Stimulated activated CD4-positive, alpha-beta T cell treated with anti-CD3 and anti-CD28 coated beads, Interleukin-15, amount 100 ng/mL, for 24 hours (primary cell): ENCODE results near the gene LSM3.
A peak's percentile ranks its signal among the peaks of the same experiment; 100 is the strongest.

ENCODE experiments used
- DNase-seq: peaks from one replicate; pipeline ENCODE4 v3.0.0-alpha.2; 2020

Gene LSM3

GRCh38 chr3:14201940-14202684 lies 23.5 kb downstream of the LSM3 start:
- DNase-seq = no peak

DNA sequence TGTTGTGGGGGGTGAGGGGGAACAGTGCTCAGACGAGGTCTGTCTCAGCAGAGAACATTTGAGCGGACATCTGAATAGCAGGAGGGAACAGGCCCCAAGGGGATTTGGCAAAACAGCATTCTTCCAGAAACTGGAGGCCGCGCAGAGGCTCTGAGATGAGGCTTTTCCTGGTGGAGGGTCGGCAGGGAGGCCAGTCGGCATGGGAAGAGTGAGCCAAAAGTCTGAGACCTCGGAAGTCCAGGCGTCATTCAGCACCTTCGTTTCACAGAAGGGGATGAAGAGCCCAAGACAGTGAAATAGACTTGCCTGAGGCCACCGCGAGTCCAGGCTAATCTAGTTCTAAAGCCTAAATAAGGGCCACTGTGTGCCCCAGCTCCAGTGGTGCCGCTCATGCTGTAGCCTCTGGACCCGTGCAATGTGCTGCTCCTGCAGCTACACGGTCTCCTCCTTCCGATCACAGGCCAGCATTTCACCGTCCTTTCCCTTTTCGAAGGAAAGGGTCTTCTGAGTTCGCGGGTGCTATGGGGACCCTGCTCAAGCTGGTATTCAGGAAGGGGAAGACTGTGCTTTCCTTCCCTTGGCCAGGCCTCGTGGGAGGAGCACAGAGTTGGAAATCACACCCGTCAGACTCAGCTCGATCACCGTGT lies 24.4 kb downstream of the LSM3 start:
- DNase-seq = no peak

DNA sequence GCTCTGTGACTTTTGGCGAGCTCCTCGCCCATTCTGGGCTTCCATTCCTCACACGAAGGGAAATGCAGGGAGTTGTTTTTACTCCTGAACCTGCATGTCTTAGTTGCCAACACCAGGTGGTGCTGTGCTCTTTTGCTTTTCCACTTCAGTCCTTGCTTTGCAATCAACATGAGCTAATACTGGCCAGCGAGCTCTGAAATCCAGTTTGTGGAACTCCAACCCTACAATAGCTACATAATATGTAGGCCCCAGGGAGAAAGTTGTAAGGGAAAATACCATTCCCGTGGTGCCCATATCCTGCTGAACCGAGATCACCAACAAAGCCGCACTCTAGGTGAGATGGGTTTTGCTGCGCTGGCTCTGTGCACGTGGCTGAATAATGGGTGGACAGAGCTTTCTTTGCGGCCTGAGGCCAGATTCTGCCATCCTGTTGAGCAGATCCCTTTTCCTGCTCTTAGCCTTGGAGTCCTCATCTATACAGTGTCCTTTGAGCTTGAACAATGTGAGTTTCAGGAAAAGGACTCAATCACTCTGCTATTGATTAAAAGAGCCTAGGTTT lies 25.0 kb downstream of the LSM3 start:
- peak; percentile 45 for DNase-seq

DNA sequence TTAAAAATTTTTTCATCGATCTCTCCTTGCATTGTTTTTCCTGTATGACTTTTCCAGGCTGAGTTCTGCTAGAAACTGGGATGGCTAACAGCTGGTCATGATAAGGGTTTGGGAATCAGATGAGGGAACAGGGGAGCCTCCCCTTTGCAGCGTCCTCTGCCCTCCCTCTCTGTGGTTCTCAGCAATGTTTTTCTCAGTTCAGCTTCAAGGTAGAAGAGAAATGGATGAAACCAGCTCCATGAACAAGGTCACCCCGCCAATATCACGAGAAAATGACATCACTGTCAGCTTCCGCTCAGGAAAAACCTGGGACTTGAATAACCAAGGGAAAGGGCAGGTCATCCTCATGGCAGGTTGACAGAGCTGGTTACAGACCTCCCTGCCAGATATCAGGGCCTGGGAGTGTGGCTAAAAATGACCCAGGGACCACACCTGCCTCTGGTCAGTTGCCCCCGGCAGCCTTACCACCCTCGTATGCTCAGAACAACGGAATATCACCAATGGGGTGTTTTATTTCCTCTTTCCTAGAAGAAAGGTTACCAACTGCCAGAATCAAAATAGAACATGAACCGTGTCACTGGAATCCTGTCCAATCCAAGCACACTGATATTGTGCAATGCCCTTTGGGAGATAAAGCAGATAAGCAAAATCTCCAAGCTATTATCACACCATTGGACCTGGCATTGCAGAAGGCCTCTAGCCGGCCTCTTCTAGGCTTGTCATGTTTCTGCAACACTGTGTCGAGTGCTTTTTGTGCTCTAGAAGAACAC lies 26.1 kb downstream of the LSM3 start:
- DNase-seq = no peak

DNA sequence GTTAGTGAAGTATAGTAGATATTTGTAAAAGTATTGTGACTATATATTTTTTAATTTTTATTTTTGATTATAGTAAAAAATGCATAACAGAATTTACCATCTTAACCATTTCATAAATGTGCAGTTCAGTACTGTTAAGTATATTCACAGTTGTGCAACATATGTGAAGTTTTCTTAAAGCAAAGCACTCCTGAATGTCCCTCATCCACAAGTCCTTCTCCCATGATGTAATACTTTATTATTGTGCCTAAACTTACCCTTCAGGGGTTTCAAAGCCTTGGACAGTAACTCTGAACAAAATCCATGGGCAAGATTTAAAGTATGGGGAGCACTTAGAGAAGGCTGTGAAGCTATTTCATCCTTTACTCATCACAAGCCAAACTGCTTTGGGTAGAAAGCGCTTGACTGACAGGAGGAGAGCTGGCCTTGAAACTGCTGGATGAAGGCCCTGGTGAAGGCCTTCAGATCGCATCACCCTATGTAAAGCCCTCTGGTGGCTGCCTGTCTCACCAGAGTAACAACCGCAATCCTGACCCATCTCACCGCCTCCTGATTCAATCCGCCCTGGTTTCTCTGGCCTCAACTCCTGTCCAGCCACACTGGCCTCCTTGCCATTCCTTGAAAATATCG lies 28.0 kb downstream of the LSM3 start:
- DNase-seq = no peak

DNA sequence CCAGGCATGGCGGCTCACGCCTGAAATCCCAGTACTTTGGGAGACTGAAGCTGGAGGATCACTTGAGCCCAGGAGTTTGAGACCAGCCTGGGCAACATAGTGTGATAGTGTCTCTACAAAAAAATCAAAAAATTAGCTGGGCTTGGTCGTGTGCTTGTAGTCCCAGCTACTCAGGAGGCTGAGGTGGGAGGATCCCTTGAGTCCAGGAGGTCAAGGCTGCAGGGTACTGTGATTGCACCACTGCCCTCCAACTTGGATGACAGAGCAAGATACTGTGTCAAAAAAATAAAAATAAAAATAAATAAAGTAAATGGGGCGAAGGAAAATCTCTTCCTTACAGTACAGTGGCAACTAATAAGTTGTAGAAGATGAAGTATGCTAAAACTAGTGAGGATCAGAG lies 29.6 kb downstream of the LSM3 start:
- DNase-seq = no peak

DNA sequence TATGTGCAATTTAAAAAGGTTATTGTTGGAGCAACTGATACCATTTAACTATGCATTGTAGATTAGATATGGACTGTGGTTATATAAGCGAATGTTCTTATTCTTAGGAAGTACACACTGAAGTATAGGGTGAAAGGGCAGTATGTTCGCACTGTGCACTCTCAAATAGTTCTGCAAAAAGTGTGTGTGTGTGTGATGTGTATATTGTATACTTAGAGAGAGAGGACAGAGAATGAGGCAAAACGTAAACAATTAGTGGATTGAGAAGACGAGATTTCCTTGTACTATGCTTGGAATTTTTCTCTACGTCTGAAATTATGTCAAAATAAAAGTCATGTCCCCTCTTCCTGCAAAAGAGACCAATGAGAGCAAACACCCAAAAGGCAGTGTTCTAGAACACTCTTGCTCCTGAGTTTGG lies 30.4 kb downstream of the LSM3 start:
- DNase-seq = no peak

GRCh38 chr3:14209581-14210289 lies 31.1 kb downstream of the LSM3 start:
- DNase-seq = no peak

- no peak for DNase-seq
Observed at GRCh38 chr3:14210290-14210688, 31.7 kb downstream of the LSM3 start.

DNA sequence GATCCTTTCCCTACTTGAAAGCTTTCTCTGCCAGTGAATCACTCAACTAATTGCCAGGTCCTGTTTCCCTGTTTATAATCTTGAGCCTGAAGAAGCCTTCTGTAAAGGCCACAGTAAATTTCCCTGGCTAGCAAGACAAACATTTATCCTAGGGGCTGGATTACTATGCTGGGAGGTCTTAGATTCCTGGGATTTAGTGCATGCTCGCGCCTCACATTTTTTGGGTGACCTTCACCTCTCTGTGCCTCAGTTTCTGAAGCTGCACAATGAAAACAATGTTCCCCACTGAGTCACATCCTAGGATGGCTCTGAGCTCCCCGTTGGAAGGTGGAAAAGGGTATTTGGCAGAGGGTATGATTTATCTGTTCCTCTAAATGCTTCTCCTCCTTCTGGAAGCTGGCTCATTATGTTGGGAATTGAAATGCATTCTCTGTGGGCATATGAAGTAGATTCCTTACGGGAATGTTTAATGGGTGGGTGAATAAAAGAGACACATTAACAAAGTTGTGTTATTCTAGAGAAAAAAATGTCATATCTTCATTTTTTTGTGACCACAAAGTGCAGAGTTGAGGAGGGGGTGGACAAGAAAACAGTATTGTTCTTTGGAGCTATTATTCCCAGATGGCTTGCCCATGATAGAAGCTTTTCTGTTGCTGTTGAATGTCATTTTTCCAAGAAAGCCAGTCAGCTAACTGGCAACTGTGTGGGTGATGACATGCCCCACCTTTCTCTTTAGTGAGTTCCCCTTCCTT lies 32.4 kb downstream of the LSM3 start:
- no peak for DNase-seq

DNA sequence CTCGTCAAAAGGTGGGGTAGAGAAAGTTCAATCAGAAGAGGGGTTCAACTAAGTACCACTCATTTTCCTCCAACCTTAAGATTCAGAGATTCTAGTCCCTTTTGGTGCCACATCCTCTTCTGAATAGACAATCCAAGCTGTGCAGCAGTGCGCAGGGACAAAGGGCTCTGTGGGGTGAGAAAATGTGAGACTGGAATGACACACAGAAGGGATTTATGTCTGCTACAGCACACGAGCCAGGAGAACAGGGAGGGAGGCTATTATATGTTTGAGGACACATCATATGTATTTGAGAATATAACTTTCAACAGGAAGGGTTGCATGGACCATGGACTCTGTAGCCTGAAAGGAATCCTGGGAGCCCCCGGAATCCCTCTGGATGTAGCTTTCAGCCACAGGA lies 33.0 kb downstream of the LSM3 start:
- DNase-seq = no peak

GRCh38 chr3:14212032-14212431 lies 33.4 kb downstream of the LSM3 start:
- no peak for DNase-seq

- no peak for DNase-seq
Observed at GRCh38 chr3:14213066-14213774, 34.6 kb downstream of the LSM3 start.

GRCh38 chr3:14214764-14215163 lies 36.1 kb downstream of the LSM3 start:
- DNase-seq = no peak

DNA sequence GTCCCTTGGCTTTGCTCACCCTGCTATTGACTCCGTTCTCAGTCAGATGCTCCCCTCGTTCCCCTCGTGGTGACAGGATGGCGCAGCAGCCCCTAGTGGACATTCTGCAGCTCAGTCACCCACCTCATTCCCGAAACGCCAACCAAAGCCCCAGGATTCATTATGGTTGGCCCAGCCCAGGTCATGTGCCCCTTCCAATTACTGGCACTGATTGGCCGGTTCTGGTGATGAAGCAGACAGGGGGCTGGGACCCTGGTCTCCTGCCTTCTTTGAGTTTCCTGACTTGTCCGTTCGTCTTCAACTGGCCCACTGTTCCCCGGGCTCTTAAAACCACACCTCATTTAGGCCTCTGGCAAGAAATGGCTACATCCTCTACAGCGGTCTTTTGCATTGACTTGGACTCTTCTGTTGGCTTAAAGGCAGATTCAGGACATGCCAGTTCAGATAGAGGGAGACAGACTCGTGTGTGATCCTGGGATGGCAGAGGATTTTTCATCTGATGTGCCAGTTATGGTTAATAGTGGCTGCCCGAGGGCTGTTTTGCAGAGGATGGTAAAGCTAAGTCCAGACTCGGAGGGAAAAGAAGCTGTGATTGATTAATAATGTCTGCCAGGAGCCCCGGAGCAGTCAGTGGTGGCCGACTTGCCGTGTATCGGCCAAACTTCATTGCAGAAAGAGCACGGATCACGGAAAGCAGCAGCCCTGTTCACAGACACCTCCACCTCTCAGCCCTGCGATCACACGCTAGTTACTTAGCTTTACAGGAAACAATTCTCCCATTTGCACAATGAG lies 37.8 kb downstream of the LSM3 start:
- peak; percentile 57 for DNase-seq

DNA sequence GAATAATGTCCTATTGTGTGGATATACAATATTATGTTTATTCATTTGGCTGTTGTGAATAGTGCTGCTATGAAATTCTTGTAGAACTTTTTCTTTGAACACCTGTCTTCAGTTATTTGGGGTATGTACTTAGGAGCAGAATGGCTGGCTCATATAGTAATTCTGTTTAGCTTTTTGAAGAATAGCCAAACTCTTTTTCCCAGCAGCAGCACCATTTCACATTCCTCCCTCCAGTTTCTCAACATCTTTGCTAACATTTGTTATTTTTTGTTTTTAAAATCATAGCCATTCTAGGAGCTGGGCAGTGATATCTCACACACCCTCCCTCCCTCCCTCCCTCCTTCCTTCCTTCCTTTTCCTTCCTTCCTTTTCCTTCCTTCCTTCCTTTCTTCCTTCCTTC lies 39.7 kb downstream of the LSM3 start:
- no peak for DNase-seq

- DNase-seq = no peak
Observed at GRCh38 chr3:14220933-14221332, 42.3 kb downstream of the LSM3 start.

DNA sequence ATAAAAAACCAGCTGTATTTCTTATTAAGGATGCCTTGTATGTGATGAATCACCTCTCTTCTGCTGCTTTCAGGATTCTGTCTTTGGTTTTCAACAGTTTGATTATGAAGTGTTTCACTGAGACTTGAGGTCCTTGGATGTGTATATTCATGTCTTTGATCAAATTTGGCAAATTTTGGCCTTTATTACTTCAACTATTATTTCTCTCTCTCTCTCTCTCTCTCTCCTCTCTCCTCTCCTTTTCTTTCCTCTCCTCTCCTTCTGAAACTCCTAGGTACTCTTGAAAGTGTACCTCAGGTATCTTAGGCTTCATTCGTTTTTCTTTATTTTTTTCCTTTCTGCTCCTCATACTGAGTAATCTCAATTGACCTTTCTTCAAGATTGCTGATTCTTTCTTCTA lies 43.3 kb downstream of the LSM3 start:
- no peak for DNase-seq

DNA sequence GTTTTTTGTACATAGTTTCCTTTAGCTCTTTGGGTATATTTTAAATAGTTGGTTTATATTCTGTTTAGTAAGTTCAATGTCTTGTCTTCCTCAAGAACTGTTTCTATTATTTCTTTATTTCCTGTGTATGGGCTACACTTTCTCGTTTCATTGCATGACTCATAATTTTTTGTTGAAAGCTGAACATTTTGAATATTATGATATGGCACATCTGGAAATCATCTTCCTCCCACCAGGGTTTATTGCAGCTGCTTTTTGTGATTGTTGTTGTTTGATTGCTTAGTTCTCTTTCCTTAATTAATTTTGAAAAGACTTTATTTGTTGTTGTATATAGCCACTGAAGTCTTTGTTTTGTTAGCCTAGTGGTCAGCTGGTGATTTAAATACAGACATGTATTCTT lies 43.8 kb downstream of the LSM3 start:
- no peak for DNase-seq

DNA sequence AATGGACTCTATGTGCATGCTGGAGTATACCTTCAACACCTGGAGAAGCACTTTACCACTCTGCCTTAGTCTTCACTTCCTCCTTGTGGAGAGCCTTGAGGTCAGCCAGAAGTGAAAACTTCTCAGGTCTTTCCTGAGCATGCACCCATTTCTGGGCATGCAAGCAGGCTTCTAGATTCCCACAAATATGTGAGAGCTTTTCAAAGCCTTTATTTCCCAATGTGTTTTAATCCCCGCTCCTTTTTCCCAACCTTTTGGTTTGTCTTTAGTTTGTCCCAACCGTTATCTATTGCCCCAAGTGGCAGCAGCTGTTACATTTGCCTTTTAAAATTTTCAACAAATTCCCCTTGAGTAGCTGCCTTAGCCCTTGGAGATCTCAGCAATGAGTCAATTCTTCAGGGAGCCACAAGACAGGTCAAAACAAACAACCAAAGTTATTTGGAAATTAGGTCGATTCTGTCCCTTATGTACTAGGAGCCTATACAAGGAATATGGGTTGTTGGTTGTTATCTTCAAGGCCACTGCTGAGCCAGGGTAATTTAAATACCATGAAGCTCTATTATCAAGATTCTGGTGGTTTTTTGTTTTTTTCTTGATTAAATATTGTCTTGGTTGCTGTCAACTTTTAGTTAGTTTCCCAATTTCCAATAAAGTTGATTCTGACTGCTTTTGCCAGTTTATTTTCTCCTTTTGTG lies 44.4 kb downstream of the LSM3 start:
- no peak for DNase-seq
